ENCODE results near the gene LRRC10B.

The LRRC10B gene

GRCh38 chr11:61510166-61510919 lies 1.8 kb downstream of the LRRC10B start:
- no peak for DNase-seq (ENCODE audit: insufficient read length, low spot score)
- no peak for FAIRE-seq
- TF ChIP-seq, protein P1, sequence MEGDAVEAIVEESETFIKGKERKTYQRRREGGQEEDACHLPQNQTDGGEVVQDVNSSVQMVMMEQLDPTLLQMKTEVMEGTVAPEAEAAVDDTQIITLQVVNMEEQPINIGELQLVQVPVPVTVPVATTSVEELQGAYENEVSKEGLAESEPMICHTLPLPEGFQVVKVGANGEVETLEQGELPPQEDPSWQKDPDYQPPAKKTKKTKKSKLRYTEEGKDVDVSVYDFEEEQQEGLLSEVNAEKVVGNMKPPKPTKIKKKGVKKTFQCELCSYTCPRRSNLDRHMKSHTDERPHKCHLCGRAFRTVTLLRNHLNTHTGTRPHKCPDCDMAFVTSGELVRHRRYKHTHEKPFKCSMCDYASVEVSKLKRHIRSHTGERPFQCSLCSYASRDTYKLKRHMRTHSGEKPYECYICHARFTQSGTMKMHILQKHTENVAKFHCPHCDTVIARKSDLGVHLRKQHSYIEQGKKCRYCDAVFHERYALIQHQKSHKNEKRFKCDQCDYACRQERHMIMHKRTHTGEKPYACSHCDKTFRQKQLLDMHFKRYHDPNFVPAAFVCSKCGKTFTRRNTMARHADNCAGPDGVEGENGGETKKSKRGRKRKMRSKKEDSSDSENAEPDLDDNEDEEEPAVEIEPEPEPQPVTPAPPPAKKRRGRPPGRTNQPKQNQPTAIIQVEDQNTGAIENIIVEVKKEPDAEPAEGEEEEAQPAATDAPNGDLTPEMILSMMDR (IDR thresholded peaks at IDR 0.05; ENCODE audit: insufficient read depth, missing control alignments), result no peak

- no peak for DNase-seq (ENCODE audit: insufficient read length, low spot score)
- FAIRE-seq, result no peak
- TF ChIP-seq, protein P1 (IDR thresholded peaks at IDR 0.05; ENCODE audit: insufficient read depth, missing control alignments), result no peak
Observed at GRCh38 chr11:61510974-61511373, 2.4 kb downstream of the LRRC10B start.

GRCh38 chr11:61511383-61511782 lies 2.8 kb downstream of the LRRC10B start:
- FAIRE-seq, result no peak
- TF ChIP-seq, protein P1 (IDR thresholded peaks at IDR 0.05; ENCODE audit: insufficient read depth, missing control alignments), result no peak
- no peak for DNase-seq (ENCODE audit: insufficient read length, low spot score)

DNA sequence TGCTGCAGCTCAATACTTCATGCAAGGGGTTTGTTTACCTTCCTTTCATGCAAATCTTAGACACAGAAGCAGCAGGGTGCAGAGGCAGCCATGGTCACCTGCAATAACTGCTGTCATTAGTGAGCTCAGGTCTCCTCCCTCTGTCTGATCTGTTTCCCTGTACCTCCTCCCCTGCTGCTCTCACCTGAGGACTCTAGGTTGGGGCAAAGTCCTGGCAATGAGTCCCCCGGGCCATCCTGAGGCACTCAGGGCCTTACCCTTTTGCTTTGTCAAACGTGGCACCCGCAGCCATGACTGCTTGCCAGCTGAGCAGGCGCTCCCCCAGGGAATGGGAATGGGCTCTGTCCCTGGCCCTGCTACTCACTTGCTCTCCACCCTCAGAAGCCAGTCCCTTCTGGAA lies 3.9 kb downstream of the LRRC10B start:
- FAIRE-seq (no peak), DNase-seq (ENCODE audit: insufficient read length, low spot score) (no peak)
- TF ChIP-seq, protein P1 (IDR thresholded peaks at IDR 0.05; ENCODE audit: insufficient read depth, missing control alignments), result no peak

GRCh38 chr11:61513143-61513765 lies 4.7 kb downstream of the LRRC10B start:
- DNase-seq (ENCODE audit: insufficient read length, low spot score) (no peak), FAIRE-seq (no peak)
- TF ChIP-seq, protein P1 (IDR thresholded peaks at IDR 0.05; ENCODE audit: insufficient read depth, missing control alignments), result no peak

DNA sequence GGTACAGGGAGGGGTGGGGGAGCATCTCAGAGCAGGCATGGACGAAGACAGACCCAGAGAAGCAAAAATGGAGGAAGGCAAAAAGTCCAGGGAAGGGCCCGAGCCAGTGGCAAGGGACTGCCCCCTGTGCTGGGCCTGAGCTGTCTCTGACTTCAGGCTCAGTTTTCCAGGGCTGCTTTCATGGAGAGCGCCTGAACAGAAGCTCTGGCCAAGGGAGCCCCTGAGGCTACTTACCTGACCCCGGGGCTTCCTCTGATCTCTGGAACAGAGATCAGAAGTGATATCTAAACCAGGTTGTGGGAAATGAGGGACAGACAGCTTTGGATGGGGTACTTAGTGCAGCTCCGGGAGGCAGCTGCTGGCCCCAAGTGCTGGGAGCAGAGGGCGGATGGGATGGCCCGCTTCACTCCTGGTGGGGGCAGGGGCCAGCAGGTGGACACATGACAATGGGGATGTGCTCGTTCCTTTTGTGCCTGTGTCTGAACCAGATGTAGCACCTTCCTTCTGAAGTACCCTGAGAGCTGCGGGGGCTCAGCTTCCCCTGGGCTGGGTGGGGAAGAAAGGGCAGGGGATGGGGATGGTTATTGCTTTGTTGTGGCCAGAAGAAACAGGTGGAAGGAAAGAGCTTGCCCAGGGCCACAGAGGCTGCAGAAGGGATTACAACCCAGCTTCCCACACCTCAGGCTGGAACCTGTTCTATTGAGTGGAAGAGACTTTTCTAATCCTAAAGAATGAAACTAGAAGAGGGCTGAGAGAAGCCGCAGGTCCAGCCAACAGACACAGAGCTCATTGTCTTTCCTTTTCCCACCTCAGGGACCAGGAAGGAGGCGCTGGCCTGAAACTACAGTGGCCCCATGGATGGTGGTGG lies 5.7 kb downstream of the LRRC10B start:
- FAIRE-seq (no peak), DNase-seq (ENCODE audit: insufficient read length, low spot score) (no peak)
- TF ChIP-seq, protein P1 (IDR thresholded peaks at IDR 0.05; ENCODE audit: insufficient read depth, missing control alignments), result no peak
